Loucy (cell line): ENCODE measurements around the gene AKT1S1.

Experiments used
- H2AFZ ChIP-seq: fragments of 200-600 bp; sonication (generic); 2 replicates; pipeline ENCODE4 v1.6.0; 2016; ENCODE audit warnings: antibody characterized with exemption, mild to moderate bottlenecking, low read length, moderate library complexity
- H3F3A ChIP-seq: fragments of 200-600 bp; 2 replicates; pipeline ENCODE4 v1.6.0; 2016; ENCODE audit warnings: antibody characterized with exemption, low read depth, mild to moderate bottlenecking
- H3K27me3 ChIP-seq: fragments of 200-600 bp; sonication (generic); 2 replicates; pipeline ENCODE4 v1.6.1; 2014; ENCODE audit warnings: low read length, mild to moderate bottlenecking; ENCODE audit not compliant: insufficient read depth, poor library complexity, severe bottlenecking
- H3K36me3 ChIP-seq: fragments of 200-600 bp; sonication (generic); 2 replicates; pipeline ENCODE4 v1.6.1; 2016; ENCODE audit warnings: low read length; ENCODE audit not compliant: insufficient read depth
- H3K4me1 ChIP-seq: fragments of 200-600 bp; sonication (generic); 2 replicates; pipeline ENCODE4 v1.5.1; 2014; ENCODE audit warnings: low read length, mild to moderate bottlenecking; ENCODE audit not compliant: insufficient read depth, poor library complexity, severe bottlenecking
- H3K4me2 ChIP-seq: fragments of 200-600 bp; sonication (generic); 2 replicates; pipeline ENCODE4 v1.6.0; 2014; ENCODE audit warnings: antibody characterized with exemption, low read length, low read depth, mild to moderate bottlenecking; ENCODE audit not compliant: poor library complexity, severe bottlenecking
- H3K4me3 ChIP-seq: fragments of 200-600 bp; sonication (generic); 2 replicates; pipeline ENCODE4 v1.5.1; 2014; ENCODE audit warnings: low read length, mild to moderate bottlenecking, mixed read lengths; ENCODE audit not compliant: poor library complexity, severe bottlenecking
- H3K79me2 ChIP-seq: fragments of 200-600 bp; sonication (generic); 2 replicates; pipeline ENCODE4 v1.6.1; 2014; ENCODE audit warnings: low read length; ENCODE audit not compliant: insufficient read depth
- H3K9ac ChIP-seq: fragments of 200-600 bp; sonication (generic); 2 replicates; pipeline ENCODE4 v1.6.0; 2014; ENCODE audit warnings: mild to moderate bottlenecking, low read depth, low read length, moderate library complexity; ENCODE audit not compliant: poor library complexity, severe bottlenecking
- H3K9me2 ChIP-seq: fragments of 200-600 bp; sonication (generic); replicated peaks from 2 replicates; pipeline ENCODE4 v1.6.1; 2016; ENCODE audit warnings: low read depth, low read length, mixed read lengths
- H3K9me3 ChIP-seq: fragments of 200-600 bp; sonication (generic); 2 replicates; pipeline ENCODE4 v1.6.1; 2014; ENCODE audit warnings: mild to moderate bottlenecking, antibody characterized with exemption, low read length, low read depth; ENCODE audit not compliant: insufficient read depth
- H4K20me1 ChIP-seq: fragments of 200-600 bp; sonication (generic); 2 replicates; pipeline ENCODE4 v1.6.0; 2014; ENCODE audit warnings: antibody characterized with exemption, low read length, mild to moderate bottlenecking; ENCODE audit not compliant: insufficient read depth, poor library complexity, severe bottlenecking
- EZH2phosphoT487 ChIP-seq: fragments of 200-600 bp; IDR thresholded peaks from 2 replicates; pipeline ENCODE4 v1.6.1; 2018; ENCODE audit warnings: antibody characterized with exemption, mild to moderate bottlenecking, moderate library complexity, borderline replicate concordance
- TF ChIP-seq, protein P1 (sequence below): fragments of 200-600 bp; sonication (generic); conservative IDR thresholded peaks from 2 replicates; pipeline ENCODE4 v1.5.1; 2014; ENCODE audit warnings: mild to moderate bottlenecking, antibody characterized with exemption, low read length

AKT1S1 gene

DNA sequence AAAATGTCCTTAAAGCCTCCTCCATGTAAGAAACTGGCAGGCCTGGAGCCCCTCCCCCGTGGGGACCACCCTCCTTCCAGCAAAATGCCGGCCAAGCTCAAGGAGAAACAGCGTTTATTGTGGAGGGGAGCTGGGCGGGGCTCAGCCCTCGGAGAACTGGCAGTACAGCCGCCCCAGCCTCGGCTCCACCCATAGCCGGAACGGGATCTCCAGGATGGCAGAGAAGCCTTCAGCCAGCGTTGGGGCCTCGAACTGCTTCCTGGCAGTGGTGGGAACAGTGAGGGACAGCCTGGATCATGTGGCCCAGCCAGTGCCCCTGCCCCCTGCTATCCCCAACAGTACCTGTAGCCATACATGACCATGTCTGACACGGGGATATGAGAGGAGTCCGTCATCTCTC, 16.0 kb downstream of the AKT1S1 start:
- Histone ChIP-seq H3K9ac (no peak overlapping the region), H2AFZ (no peak overlapping the region), H3K9me2 (no peaks in the 10 kb centered on the region), H3K79me2 (peaks cover 30% of the 10 kb centered on the region), H3F3A (no peaks in the 10 kb centered on the region), H3K36me3 (peaks cover 58% of the 10 kb centered on the region; the same call in 1 of the 2 replicates), H3K27me3 (no peaks in the 10 kb centered on the region), H4K20me1 (peaks cover 55% of the 10 kb centered on the region), H3K4me1 (peaks cover 12% of the 10 kb centered on the region), H3K9me3 (no peaks in the 10 kb centered on the region), H3K4me2 (no peak overlapping the region), H3K4me3 (no peak overlapping the region)
- TF ChIP-seq, protein P1, sequence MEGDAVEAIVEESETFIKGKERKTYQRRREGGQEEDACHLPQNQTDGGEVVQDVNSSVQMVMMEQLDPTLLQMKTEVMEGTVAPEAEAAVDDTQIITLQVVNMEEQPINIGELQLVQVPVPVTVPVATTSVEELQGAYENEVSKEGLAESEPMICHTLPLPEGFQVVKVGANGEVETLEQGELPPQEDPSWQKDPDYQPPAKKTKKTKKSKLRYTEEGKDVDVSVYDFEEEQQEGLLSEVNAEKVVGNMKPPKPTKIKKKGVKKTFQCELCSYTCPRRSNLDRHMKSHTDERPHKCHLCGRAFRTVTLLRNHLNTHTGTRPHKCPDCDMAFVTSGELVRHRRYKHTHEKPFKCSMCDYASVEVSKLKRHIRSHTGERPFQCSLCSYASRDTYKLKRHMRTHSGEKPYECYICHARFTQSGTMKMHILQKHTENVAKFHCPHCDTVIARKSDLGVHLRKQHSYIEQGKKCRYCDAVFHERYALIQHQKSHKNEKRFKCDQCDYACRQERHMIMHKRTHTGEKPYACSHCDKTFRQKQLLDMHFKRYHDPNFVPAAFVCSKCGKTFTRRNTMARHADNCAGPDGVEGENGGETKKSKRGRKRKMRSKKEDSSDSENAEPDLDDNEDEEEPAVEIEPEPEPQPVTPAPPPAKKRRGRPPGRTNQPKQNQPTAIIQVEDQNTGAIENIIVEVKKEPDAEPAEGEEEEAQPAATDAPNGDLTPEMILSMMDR, result no peak
- TF ChIP-seq EZH2phosphoT487, result no peak

DNA sequence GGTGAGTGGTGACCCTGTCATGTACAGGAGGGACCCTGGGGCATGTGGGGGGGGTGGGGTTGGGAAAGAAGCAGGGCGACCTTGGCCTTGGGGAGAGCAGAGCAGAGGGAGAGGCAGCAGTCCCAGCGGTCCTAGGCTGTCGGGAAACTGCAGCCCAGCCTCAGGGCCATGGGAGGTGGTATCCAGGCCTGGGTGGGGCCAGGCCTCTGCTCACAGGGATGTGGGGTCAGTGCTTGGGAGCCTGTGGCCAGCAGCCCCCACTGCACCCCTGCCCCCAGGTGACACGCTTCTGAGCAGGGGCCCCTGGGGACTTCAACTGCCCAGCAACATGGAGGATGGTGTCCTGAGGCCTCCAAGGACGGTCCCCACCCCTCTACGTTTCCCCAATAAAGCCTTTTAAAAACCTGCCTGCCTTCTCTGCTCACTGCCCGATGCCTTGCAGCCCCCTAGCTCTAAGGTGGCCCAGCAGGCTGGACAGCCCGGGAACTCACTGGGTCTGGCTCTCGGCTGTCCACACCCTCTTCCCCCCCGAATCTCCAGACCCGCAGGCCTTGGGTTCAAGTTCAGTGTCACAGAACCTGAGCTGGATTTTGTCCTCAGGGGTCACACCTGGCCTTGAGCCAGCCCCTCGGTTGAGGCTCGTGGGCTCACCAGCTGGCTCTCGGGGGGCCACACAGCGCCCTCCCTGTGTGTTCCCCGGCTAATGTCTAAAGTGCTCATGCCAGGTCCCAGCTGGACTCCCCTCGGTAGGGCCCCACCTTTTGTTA, 16.6 kb downstream of the AKT1S1 start:
- peaks cover 7% of the 10 kb centered on the region for H3K4me1 ChIP-seq

DNA sequence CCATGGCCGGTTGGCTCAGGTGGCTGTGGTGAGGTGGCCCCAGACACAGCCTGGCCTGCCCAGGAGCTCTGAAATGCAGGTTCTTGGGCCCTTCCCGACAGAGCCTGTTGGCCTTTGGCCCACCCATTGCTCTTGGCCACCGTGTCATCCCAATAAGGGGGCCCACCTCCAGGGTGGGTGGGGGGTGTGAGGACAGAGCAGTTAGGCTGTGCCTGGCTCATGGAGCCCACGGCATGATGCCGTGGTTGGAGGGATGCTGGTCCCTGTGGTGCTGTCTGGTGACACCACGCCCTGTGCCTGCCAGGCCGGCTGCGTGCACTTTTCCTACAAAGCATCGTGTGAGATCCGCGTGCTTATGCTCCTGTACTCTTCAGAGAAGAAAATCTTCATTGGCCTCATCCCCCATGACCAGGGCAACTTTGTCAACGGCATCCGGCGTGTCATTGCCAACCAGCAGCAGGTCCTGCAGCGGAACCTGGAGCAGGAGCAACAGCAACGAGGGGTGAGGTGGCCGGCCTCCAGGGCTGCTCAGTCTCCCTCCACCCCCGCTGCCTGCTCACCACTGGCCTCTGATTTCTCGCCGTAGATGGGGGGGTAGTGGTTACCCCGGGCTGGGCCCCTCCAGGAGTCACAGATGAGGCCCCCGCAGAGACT, 17.3 kb downstream of the AKT1S1 start:
- Histone ChIP-seq H3K27me3 (no peaks in the 10 kb centered on the region), H3K4me1 (peaks cover 1% of the 10 kb centered on the region), H3F3A (no peaks in the 10 kb centered on the region), H3K9ac (no peak overlapping the region), H3K4me3 (no peak overlapping the region), H3K36me3 (peaks cover 67% of the 10 kb centered on the region; the same call in 1 of the 2 replicates), H2AFZ (no peak overlapping the region), H3K9me2 (no peaks in the 10 kb centered on the region), H4K20me1 (peaks cover 55% of the 10 kb centered on the region), H3K79me2 (peaks cover 23% of the 10 kb centered on the region), H3K4me2 (no peak overlapping the region), H3K9me3 (no peaks in the 10 kb centered on the region)
- TF ChIP-seq, protein P1, result no peak
- TF ChIP-seq EZH2phosphoT487, result no peak

More for the DNA sequence above, 16.6 kb downstream of the AKT1S1 start:
- Histone ChIP-seq H3K9me3 (no peaks in the 10 kb centered on the region), H3F3A (no peaks in the 10 kb centered on the region), H3K4me3 (no peak overlapping the region), H2AFZ (no peak overlapping the region), H3K36me3 (peaks cover 64% of the 10 kb centered on the region; the same call in 1 of the 2 replicates), H3K79me2 (peaks cover 24% of the 10 kb centered on the region), H4K20me1 (peaks cover 53% of the 10 kb centered on the region), H3K9ac (no peak overlapping the region), H3K27me3 (no peaks in the 10 kb centered on the region), H3K9me2 (no peaks in the 10 kb centered on the region), H3K4me2 (no peak overlapping the region)
- TF ChIP-seq, protein P1, result no peak
